Germinal center (tissue), 1 donor: ENCODE data around the gene RRAS2.

Experiments used
- DNase-seq: peaks from one replicate; pipeline ENCODE4 v3.0.0; 2012; ENCODE audit warnings: mixed read lengths, low spot score

Gene RRAS2

GRCh38 chr11:14336507-14337503 lies 22.2 kb downstream of the RRAS2 start:
- no peak for DNase-seq

GRCh38 chr11:14335712-14336111 lies 23.3 kb downstream of the RRAS2 start:
- DNase-seq = no peak

GRCh38 chr11:14334893-14335292 lies 24.1 kb downstream of the RRAS2 start:
- no peak for DNase-seq

GRCh38 chr11:14334192-14334591 lies 24.8 kb downstream of the RRAS2 start:
- no peak for DNase-seq

GRCh38 chr11:14331476-14332136 lies 27.4 kb downstream of the RRAS2 start:
- no peak for DNase-seq

- DNase-seq = no peak
Observed at GRCh38 chr11:14330881-14331280, 28.1 kb downstream of the RRAS2 start.

GRCh38 chr11:14329702-14330101 lies 29.3 kb downstream of the RRAS2 start:
- DNase-seq = no peak

- no peak for DNase-seq
Observed at GRCh38 chr11:14327116-14327515, 31.9 kb downstream of the RRAS2 start.

- DNase-seq = no peak
Observed at GRCh38 chr11:14323118-14323676, 35.8 kb downstream of the RRAS2 start.

GRCh38 chr11:14322510-14322909 lies 36.5 kb downstream of the RRAS2 start:
- DNase-seq = no peak

- no peak for DNase-seq
Observed at GRCh38 chr11:14320020-14320419, 39.0 kb downstream of the RRAS2 start.

- DNase-seq = no peak
Observed at GRCh38 chr11:14318581-14318981, 40.4 kb downstream of the RRAS2 start.

GRCh38 chr11:14317659-14318325 lies 41.2 kb downstream of the RRAS2 start:
- DNase-seq = no peak

GRCh38 chr11:14315130-14315529 lies 43.9 kb downstream of the RRAS2 start:
- no peak for DNase-seq

GRCh38 chr11:14314127-14314526 lies 44.9 kb downstream of the RRAS2 start:
- peak; percentile 49 for DNase-seq

GRCh38 chr11:14312736-14313438 lies 46.1 kb downstream of the RRAS2 start:
- DNase-seq = no peak

GRCh38 chr11:14310679-14311078 lies 48.3 kb downstream of the RRAS2 start:
- DNase-seq = no peak

- DNase-seq = no peak
Observed at GRCh38 chr11:14309425-14310192, 49.4 kb downstream of the RRAS2 start.

- no peak for DNase-seq
Observed at GRCh38 chr11:14308897-14309387, 50.0 kb downstream of the RRAS2 start.

GRCh38 chr11:14308114-14308896 lies 50.7 kb downstream of the RRAS2 start:
- no peak for DNase-seq
